LNCaP clone FGC (cell line): Measurements from ENCODE around the gene EMID1.
A peak's percentile ranks its signal among the peaks of the same experiment; 100 is the strongest.

ENCODE experiments used
- DNase-seq: peaks from one replicate; pipeline ENCODE4 v3.0.0-alpha.2; 2011; ENCODE audit warnings: low read depth
- H3K4me3 ChIP-seq: 2 replicates; pipeline ENCODE4 v1.5.1; 2011; ENCODE audit warnings: mild to moderate bottlenecking, low read depth, low read length, control low read depth
- TF ChIP-seq, protein P1 (sequence below): IDR thresholded peaks from 2 replicates; pipeline ENCODE4 v1.5.1; 2012; ENCODE audit warnings: mild to moderate bottlenecking; ENCODE audit not compliant: control insufficient read depth, insufficient read depth; ENCODE audit errors: extremely low read depth

Gene EMID1

DNA sequence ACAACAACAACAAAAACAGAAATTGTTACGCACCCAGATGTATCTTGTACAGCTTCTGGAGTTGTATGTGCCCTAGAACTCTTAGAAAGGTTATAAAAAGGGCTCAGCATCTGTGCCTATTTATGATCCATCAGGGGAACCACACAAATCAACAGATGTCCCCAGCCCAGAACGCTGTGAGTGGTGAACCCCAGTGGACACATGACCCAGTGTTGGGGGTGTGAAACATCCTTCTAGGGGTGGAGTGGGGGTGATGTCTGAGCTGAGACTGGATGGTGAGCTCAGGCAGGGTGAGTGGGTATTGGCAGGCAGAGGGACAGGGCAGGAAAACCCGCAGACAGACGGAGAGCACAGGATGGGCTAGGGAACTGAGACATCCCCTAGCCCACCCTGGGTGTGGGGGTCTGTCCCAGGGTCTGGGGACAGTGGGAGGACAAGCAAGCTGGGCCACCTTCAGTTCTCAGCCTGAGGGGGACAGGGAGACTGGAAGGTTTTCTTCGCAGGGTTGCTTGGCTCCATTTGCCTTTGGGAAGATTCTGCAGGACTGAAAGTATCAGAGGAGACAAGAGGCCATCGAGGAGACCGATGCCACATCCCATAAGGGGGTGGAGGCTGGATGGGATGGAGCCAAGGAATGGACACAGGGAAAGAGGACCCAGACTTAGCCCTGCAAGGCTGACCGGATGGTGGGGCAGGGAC is 5.8 kb upstream of the EMID1 start:
- TF ChIP-seq, protein P1, sequence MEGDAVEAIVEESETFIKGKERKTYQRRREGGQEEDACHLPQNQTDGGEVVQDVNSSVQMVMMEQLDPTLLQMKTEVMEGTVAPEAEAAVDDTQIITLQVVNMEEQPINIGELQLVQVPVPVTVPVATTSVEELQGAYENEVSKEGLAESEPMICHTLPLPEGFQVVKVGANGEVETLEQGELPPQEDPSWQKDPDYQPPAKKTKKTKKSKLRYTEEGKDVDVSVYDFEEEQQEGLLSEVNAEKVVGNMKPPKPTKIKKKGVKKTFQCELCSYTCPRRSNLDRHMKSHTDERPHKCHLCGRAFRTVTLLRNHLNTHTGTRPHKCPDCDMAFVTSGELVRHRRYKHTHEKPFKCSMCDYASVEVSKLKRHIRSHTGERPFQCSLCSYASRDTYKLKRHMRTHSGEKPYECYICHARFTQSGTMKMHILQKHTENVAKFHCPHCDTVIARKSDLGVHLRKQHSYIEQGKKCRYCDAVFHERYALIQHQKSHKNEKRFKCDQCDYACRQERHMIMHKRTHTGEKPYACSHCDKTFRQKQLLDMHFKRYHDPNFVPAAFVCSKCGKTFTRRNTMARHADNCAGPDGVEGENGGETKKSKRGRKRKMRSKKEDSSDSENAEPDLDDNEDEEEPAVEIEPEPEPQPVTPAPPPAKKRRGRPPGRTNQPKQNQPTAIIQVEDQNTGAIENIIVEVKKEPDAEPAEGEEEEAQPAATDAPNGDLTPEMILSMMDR: no peak
- no peak overlapping the region for H3K4me3 ChIP-seq
- DNase-seq: no peak

DNA sequence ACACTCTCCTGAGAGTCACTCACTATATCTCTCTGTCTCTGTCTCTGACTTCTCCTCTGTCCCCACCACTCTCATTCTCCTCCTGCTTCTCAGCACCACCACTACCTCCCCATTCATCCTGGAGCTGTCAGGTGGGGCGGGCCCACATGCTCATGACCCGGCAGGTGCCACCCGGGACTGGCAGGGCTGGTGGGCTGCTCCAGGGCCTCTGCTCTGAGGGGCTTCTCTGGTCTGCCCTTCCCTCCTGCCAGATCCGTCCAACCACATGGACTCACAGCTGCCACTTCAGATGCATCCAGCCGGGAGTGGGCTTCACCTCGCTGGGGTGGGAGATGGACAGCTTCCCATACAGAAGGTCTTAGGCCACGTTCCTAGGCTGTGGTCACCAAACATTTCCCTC is 4.8 kb upstream of the EMID1 start:
- no peak for DNase-seq
- TF ChIP-seq, protein P1: no peak
- H3K4me3 ChIP-seq: no peak overlapping the region

DNA sequence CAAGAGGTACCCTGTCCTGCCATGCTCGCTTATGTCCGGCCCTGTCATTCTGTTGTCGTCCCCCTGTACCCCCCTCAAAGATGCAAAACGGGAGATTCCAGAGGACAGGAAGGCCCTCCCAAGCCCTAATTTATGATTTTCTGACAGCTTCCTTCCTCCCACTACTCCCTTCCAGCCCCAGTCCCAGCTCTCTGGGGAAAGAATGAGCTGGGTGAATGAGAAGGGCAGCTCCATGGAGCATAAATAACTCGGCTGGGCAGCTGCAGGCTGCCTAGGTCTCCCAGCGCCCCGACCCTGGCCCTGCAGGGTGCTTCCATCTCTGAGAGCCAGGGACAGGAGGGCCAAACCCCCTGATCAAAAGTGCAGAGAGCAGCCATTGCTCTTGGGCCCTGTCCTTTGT is 3.9 kb upstream of the EMID1 start:
- no peak for DNase-seq
- no peak overlapping the region for H3K4me3 ChIP-seq
- TF ChIP-seq, protein P1: no peak

DNA sequence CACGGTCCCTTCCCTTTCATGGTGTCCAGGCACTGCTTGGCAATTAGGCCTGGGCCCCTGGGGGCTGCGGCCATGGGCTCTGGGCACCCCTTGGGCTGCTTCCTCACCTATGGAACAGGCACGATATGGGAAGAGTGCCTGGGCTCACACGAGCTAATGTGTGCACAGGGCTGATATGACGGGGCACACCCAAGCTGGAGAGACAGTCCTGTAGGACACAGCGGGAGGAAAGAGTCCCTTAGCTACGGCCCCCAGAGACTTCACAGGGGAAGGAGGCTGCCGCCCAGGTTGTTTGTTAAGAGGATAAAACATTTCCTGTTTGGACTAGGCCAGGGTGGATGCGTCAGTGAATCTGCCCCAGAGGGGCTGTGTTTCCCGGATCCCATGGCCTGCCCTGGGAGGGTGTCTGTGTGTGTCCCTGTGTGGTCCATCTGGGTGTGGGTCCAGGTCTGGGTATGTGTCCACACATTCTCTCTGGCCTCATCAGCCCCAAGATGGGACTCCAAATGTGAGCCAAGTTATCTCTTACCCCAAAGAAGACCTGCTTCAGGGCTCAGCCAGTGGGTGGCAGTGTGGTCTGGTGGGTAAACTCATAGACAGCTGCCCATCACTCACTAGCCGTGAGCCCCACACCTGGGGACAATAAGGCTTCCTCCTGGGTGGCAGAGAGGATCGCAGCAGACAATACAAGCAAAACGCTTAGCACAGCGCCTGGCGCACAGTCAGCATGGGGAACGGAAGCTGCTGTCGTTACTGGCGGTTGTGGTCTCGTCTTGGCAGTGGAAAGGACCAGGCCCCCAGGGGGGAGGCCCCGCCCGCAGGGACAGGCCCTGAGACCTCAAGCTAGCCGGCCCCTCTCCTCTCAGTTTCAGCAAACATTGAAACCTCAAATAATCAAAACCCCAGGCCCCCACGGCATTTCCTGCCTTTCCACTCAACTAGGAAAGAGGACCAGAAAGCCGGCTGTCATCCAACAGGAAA is 3.2 kb upstream of the EMID1 start:
- no peak overlapping the region for H3K4me3 ChIP-seq
- no peak for DNase-seq
- TF ChIP-seq, protein P1: peak; percentile 36; the same call in 1 of the 2 replicates

DNA sequence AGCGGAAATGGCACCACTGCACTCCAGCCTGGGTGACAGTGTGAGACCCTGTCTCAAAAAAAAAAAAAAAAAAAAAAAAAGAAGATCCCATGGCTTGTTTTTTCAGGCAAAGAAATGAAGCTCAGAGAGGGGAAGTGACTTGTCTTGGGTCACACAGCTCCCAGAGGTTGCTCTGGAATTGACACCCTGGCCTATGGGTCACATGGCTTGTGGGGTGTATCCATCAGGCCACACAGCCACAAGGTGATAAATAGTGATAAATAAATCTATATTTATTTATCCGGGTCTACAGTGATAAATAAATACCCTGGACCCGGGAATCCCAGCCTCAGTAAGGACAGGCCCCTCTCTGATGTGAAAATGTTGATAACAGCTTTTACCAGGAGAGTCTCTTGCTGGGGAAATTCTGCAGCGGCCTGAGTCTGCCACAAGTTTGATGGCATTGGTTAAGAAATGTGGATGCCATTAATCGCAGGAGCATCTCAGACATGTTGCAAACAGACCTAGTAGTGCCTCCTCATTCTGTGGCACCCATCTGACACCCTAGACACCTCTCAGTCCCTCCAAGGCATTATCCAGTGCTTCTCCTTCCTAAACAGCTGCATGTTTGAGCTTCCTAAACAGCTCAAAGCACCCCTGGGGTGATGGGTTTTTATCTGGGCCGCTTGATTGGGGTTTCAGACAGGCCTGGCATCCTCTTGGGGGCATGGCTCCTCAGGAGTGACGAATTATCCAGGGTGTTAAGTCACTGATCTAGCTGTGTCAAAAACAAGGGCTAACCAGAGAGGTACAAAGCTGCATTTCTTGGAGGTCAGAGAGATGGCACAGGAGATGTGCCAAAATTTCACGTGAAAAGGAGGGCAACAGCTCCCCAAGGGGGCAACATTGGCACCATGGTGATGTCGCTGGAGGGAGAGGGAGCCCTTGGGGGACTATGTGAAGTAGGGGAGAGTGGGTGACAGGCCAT is 1.9 kb upstream of the EMID1 start:
- no peak for DNase-seq
- TF ChIP-seq, protein P1: no peak
- no peak overlapping the region for H3K4me3 ChIP-seq

DNA sequence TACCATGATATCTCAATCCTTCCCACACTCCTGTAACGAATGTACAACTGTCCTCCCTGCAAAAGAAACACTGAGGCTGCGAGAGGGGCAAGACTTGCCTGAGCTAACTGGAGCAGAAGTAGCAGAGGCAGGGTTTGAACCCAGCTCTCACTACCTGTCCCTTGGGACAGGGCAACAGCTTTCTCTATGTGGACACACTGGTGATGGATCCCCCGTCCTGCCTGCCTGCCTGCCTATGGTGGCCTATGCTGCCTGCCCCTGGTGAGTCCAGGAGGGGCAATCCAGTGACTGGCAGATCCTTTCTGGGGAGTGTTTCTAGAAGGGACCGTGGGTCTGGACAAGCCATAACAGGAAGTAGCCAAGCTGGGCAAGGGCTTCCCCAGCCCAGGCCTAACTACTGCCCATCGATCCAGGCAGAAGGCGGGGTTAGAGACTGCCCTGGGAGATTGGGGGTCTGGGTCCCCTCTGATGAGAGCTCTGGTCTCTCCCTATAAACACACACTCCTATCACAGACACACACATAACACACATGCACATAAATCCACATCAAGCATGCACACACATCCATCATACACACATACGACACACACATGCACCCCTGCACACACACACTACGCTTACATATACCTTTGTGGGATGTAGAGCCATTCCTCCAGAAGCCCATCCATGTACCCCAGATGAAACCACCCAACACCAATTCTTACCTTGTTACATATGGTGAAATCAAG is 1.1 kb upstream of the EMID1 start:
- no peak for DNase-seq
- TF ChIP-seq, protein P1: no peak
- no peak overlapping the region for H3K4me3 ChIP-seq
